Measurements from ENCODE around the gene RASAL2.

RASAL2 gene

DNA sequence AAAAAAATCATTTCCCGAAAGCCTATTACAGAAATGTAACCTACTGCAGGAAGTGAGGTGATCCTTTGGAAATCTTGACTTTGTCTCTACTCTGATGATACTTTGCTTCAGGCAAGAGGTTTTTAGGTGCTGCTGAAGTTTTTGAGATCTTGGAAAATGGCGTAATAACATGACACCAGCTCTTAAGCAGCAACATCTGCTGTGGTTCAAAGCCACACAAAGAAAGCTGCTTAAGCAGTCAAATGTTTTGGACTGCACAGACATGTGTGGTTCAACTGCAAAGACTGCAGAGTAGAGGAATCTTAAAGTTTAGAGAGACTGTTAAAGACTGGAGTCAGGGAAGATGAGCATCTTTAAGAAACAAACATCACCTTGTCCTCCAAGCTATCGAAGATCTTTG lies 139.0 kb downstream of the RASAL2 start:
- in situ Hi-C loops (cut with HindIII; ENCODE audit: low sequenced_read_pairs), result no loop called here
- TF ChIP-seq, protein P1, sequence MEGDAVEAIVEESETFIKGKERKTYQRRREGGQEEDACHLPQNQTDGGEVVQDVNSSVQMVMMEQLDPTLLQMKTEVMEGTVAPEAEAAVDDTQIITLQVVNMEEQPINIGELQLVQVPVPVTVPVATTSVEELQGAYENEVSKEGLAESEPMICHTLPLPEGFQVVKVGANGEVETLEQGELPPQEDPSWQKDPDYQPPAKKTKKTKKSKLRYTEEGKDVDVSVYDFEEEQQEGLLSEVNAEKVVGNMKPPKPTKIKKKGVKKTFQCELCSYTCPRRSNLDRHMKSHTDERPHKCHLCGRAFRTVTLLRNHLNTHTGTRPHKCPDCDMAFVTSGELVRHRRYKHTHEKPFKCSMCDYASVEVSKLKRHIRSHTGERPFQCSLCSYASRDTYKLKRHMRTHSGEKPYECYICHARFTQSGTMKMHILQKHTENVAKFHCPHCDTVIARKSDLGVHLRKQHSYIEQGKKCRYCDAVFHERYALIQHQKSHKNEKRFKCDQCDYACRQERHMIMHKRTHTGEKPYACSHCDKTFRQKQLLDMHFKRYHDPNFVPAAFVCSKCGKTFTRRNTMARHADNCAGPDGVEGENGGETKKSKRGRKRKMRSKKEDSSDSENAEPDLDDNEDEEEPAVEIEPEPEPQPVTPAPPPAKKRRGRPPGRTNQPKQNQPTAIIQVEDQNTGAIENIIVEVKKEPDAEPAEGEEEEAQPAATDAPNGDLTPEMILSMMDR (IDR thresholded peaks at IDR 0.05; ENCODE audit: low read depth, low read length), result no peak
- H3K4me3 ChIP-seq (ENCODE audit: low read depth, low read length), result no peak overlapping the region
- peak; percentile 31 for DNase-seq (ENCODE audit: low read depth, low spot score)

DNA sequence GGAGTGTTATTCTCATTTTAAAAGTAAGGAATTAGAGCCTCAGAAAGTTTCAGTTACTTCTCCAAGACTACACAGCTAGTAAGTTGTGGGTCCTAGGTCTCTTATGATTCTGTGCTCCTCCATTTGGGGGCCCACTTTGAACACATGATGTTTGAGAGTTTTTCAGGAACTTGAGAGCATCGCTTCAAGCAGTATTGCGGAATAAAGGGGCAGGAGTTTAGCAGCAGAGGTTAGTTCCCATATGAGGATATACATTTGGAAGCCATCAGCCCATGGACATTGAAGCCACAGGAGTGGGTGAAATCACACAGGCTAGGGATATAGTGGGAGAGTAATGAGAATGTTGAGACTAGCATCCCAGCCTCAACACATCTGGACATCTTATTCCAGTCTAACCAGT lies 143.2 kb downstream of the RASAL2 start:
- TF ChIP-seq, protein P1 (IDR thresholded peaks at IDR 0.05; ENCODE audit: low read depth, low read length), result no peak
- DNase-seq (ENCODE audit: low read depth, low spot score), result no peak
- H3K4me3 ChIP-seq (ENCODE audit: low read depth, low read length), result no peak overlapping the region
- in situ Hi-C loops (cut with HindIII; ENCODE audit: low sequenced_read_pairs), result no loop called here

DNA sequence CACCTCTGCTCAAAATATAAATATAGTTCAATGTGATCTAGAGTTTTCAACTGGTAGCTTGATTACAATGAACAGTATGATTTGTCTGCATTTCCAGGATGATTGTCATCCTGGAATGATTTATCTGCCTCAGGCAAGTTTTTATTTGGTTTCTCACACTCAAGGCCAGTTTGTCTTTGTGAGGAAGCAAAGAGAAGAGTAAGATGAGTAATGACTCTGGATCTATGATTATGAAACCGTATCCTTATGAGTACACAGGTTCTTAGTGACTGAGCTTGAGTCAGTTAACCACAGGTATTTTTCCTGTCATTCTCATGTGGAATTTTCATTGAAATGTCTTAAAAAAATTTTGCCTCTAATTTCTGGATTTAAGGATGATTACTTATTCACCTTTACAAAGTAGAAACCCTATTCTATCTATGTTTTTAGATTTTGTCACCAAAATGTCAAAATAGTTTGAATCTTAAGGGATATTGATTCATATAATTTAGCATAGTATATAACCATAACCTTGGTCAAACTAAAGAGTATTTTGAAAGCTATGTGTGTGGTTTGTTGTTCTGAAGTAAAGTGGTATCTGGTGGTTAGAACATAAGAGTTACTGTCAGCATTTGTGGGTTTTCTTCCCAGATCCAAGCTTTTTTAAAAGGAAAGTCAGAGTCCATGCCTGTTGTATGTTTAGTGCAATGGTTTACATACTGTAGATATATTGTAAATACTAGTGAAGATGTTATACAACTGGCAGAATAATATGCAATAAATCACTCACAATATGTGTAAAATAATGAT lies 145.0 kb downstream of the RASAL2 start:
- H3K4me3 ChIP-seq (ENCODE audit: low read depth, low read length), result no peak overlapping the region
- in situ Hi-C loops (cut with HindIII; ENCODE audit: low sequenced_read_pairs), result no loop called here
- TF ChIP-seq, protein P1 (IDR thresholded peaks at IDR 0.05; ENCODE audit: low read depth, low read length), result no peak
- peak; percentile 97 for DNase-seq (ENCODE audit: low read depth, low spot score)

DNA sequence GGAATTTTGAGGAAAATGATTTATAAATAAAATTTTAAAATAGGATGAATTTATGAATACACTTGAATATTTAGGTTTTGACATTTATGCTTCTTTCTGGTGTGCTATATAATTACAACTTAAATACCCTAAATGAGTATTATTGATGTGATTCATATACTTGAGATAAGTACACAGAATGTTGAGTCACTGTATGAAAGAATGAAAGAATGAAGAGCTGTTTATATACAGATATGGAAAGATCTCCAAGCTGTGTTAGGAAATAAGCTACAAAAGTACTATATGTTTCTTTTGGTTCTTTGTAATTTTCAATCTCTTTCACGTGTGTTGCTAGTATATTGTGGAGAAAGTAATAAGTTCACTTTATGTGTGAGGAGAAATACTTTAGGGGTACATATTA lies 147.2 kb downstream of the RASAL2 start:
- no peak overlapping the region for H3K4me3 ChIP-seq (ENCODE audit: low read depth, low read length)
- TF ChIP-seq, protein P1 (IDR thresholded peaks at IDR 0.05; ENCODE audit: low read depth, low read length), result no peak
- in situ Hi-C loops (cut with HindIII; ENCODE audit: low sequenced_read_pairs), result no loop called here
- DNase-seq (ENCODE audit: low read depth, low spot score), result peak; percentile 62

DNA sequence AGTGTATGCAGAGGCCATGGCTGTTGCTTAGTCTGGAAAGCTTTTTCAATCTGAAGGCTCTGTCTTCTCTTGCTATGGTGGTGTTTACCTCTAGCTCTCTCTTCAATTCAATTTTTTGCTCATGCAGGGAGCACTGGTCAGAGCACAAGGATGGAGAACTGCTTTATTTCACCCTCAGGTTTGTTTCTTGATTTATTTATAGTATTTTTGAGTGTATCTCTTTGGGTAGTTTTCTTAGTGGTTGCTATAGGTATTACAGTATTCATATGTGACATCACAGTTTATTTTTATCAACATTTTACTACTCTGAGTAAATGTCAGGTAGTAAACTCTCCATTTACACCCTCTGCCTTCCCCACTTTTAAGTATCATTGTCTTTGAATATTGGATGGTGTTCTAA lies 147.9 kb downstream of the RASAL2 start:
- TF ChIP-seq, protein P1 (IDR thresholded peaks at IDR 0.05; ENCODE audit: low read depth, low read length), result no peak
- no peak for DNase-seq (ENCODE audit: low read depth, low spot score)
- H3K4me3 ChIP-seq (ENCODE audit: low read depth, low read length), result no peak overlapping the region
- in situ Hi-C loops (cut with HindIII; ENCODE audit: low sequenced_read_pairs), result no loop called here

DNA sequence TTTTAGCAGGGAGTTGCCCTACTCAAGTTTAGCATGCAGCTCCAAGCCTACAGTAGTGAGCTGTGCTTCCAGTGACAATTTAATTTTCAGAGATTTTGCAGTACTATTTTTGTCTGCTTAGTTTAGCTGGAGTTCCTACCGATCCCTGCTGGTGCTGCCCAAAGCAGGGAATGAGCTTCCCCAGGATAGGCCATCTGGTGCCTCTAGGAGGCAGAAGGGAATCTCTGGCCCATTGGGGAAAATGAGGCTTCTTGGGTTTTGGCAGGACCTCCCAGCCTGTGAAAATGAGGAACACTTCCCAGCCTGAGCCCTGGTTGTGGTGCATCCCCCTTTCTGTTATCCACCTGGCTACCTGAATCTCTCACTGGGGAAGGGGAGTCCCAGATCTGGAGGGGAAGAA lies 149.2 kb downstream of the RASAL2 start:
- no peak overlapping the region for H3K4me3 ChIP-seq (ENCODE audit: low read depth, low read length)
- in situ Hi-C loops (cut with HindIII; ENCODE audit: low sequenced_read_pairs), result no loop called here
- DNase-seq (ENCODE audit: low read depth, low spot score), result no peak
- TF ChIP-seq, protein P1 (IDR thresholded peaks at IDR 0.05; ENCODE audit: low read depth, low read length), result no peak

Data from astrocyte of the spinal cord (primary cell).